Medulla oblongata (tissue), 1 donor: ENCODE data around the gene WBP2.
A peak's percentile ranks its signal among the peaks of the same experiment; 100 is the strongest.
"Not testable (repeated sequence)": the region's sequence is repeated elsewhere in the genome, so short reads cannot be mapped to it uniquely, and the experiment has no call there.

Source experiments
- DNase-seq: peaks from one replicate; pipeline ENCODE4 v3.0.0-alpha.2; 2015; ENCODE audit errors: extremely low spot score

WBP2 gene

GRCh38 chr17:75889454-75889853, 34.3 kb upstream of the WBP2 start:
- no peak for DNase-seq

DNA sequence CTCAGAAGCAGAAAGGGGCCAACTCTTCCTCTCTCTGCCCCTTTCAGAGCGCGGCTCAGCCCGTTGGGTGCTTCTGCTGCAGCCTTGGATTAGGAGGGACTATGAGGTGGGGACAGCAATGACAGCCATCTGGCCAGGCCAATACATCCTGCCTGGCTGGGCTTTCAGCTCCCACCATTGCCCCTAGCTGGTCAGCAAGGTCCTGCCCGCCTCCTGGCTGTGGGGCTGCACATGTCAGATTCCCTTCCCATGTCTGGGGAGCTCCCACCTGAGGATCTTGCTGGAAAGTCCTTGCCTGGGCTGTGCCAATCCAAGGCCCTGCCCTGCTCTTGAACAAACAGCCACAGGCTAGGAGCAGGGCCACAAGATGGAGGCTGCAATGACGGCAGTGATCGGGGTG, 33.3 kb upstream of the WBP2 start:
- DNase-seq = no peak

GRCh38 chr17:75885860-75886259, 30.7 kb upstream of the WBP2 start:
- DNase-seq = not testable (repeated sequence)

DNA sequence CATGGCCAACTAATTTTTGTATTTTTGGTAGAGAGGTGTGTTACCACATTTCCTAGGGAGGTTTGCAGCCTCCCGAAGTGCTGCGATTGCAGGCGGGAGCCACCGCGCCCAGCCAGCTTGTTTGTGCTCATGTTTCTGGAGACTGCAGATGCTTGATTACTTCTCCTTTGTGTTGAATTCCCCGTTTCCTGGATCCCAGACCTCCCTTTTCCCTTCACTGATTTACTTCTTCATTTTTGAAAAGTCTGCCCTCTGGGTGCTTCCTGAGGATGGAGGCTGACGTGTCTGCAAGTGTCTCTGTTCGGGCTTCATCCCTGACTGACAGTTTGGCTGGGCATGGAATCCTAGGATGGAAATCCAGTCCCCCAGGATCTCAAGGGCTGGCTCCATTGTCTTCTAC, 30.3 kb upstream of the WBP2 start:
- DNase-seq = no peak

DNA sequence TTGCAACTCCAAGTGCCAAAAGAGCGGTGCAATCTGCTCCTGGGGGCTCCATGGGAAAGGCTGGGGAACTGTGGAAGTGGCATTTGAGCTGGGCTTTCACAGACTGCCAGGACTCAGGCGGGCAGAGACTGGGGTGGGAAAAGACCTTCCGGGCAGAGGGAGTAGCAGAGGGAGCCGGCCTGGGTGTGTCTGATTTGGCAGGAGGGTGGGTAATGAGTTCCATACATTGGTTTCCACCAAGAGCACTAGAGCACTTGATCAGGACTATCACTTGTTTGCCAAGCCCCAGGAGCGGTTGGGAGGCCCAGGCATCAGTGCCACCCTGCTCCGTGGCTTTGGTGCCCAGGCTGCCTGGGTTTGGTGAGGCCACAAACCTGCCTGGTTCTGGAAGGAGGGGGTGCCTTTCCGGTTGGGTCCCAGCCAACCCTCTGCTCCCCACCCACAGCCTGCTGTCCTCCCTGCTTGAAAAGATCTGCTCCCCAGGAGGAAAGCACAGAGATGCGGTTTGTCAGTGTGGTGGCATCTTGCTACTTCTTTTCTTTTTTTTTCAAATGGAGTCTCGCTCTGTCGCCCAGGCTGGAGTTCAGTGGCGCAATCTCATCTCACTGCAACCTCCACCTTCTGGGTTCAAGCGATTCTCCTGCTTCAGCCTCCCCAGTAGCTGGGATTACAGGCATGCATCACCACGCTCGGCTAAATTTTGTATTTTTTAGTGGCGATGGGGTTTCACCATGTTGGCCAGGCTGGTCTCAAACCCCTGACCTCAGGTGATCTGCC, 26.7 kb upstream of the WBP2 start:
- DNase-seq = no peak

DNA sequence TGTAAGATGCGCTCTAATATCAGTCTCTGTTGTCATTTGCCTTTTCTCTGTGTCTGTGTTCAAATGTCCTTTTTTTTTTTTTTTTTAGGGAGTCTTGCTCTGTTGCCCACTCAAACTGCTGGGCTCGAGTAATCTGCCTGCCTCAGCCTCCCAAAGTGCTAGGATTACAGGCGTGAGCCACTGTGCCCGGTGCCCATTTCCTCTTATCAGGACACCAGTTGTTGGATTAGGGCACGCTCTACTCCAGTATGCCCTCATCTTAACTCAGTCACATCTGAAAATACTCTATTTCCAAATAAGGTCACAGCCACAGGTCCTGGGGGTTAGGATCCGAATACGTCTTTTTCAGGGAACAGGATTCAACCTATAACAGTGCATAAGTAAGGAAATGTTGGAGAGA, 25.1 kb upstream of the WBP2 start:
- no peak for DNase-seq

GRCh38 chr17:75878174-75878998, 23.3 kb upstream of the WBP2 start, which contains the start of gene TRIM47:
Gene TRIM47 (minus strand): TSS chr17:75878581. CDS start chr17:75878548, 33 bp downstream.
- peak; percentile 64 for DNase-seq

GRCh38 chr17:75877752-75878173, 22.6 kb upstream of the WBP2 start:
- DNase-seq = peak; percentile 60

GRCh38 chr17:75876938-75877751, 22.0 kb upstream of the WBP2 start:
- peak; percentile 91 for DNase-seq

DNA sequence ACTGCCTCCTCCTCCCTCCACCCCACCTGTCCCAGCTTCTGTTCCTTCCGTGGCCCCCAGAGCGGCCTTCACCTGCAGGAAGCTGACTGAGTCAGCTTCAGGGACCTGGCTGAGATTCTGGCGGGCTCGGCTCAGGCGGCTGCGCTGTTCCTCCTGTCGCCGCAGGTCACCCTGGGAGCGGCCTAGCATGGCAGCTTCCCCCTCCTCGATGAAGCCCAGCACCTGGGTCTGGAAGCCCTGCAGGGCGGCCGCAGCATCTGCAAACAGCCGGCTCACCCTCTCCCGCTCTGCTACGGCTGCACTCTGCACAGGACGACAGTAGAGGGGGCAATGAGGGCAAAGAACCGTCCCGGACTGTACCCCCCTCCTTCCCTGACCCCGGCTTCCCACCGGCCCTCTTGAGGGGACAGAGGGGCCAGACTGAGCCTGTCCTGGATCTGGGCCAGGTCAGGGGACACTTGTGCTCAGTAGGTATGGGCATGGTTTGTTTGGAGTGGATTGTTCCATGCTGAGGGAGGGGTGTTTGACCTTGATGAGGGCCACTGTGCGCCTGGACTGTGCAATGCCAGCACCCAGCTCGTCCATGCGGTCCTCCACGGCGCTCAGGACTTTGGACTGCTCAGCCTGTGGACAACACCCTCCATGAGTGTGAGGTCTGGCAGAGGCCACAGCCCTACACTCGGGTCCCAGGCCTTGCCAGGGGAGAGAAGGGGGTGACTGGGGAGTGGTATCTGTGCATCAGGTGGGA, 21.2 kb upstream of the WBP2 start:
- no peak for DNase-seq

DNA sequence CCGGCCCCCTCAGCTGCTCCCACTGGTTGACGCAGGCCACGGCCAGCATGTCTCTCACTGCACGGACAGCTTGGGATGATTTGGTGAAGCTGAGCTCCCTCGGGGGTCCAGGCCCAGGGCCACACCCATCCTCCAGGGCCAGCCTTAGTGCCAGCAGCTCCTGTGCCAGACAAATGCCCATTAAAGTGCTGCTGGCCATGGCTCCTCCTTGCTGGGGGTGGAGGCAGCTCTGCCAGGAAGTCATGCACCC, 20.7 kb upstream of the WBP2 start:
- no peak for DNase-seq

GRCh38 chr17:75875182-75875939, 20.2 kb upstream of the WBP2 start:
- DNase-seq = peak; percentile 64

- no peak for DNase-seq
Measured at GRCh38 chr17:75874323-75875181, 19.4 kb upstream of the WBP2 start.

DNA sequence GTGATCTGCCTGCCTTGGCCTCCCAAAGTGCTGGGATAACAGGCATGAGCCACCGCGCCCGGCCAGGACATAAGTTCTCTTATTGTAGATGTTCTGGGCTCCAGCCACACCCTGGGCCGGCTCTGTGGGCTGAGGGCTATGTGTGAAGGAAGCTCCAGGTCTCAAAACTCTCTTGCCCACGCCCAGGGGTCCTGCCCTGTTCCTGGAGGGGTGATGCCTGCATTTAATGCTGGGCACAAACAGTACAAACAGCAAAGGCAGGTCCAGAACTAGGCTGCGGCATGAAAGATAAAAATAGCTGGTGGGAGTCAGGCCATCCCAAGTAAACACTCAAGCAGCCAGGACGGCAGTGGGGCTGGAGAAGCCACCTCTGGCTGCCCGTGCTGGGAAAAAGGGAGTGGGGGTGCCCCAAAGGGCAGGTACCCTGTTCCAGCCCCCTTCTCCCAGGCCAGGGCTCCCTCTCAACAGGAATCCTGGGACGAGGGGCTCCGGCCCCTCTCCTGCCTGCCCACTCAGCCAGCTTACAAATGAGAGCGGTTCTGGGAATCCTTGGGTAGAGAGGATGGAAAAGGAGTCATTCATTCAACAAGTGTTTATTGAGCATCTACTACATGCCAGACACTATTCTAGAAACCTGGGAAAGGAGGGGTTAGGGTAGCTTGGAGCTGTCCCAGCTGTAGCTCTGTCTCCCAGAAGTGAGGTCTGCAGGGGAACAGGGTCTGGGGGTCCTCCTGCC, 18.6 kb upstream of the WBP2 start:
- no peak for DNase-seq

DNA sequence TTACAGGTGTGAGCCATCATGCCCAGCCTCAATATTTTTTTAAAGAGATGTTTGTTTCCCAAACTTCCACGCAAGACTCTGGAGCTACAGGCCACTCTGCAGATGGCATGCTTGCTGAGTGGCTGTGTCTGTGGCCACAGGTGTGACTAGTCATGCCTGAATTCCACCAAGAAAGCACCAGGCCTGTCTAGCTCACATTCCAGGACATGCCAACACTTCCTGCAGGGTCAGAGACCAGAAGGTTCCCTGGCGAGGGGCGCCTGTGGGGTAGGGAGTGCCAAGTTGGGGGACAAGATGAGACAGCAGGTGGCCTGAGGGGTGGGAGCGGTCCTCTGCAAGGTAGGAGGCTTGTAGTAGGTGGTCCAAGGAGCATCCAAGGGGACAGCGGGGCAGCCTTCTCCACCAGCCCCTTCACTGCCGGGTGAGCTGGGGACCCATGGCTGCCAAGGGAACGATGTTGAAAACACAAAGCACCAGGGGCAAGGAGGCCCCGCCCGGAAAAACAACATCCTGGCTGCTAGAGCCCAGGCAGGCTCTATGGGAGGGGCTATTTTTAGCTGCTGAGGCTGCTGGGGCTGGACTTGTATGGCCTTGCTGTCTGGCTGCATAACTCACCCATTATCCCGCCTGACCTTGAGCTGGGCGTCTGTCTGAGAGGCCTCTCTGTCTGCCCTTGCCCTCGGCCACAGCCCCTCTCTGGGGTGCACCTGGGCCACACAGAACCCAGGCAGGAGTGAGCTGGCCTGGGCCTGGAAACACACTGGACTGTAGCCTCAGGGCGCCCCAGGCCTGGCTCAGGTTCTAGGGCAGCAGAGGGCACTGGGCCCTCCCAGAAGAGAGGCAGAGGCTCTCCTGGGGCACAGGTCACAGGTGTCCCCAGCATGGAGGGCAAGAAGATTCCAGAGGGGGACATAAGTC, 17.6 kb upstream of the WBP2 start:
- DNase-seq = peak; percentile 68

- not testable (repeated sequence) for DNase-seq
Measured at GRCh38 chr17:75870228-75870627, 15.1 kb upstream of the WBP2 start.

DNA sequence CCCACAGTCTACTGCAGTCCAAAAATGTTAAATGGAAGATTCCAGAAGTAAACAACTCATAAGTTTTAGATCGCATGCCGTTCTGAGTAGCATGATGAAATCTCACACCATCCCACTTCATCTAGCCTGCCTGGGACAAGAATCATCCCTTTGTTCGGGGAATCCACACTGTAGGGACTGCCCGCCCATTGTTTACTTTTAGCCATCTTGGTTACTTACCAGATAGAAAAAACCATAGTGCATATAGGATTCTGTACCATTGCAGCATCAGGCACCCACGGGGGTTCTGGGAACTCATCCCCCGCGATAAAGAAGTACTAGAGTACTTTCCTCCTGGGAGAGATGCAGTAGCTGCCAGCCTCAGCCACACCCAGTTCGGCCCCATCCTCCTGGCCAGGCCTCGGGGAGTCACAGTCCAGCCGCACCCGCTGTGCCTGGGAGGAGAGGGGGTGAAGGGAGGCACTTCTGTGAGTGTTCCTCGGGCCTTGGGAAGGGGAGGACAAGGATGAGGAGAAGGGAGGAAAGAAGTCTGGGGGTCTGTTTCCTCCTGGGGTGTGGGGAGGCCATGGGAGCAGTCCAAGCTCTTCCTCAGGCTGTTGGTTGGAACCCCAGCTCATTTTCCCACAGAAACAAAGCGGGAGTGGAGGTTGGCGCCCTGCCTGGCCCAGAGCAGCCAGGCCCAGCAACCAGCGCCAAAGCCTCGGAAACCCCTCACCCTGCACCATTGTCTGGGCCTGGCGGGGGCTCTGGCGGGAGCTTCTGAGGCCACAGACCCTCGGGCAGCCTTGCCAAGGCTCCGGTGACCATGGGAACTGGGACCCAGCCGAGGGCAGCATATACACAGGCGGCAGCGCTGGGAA, 14.4 kb upstream of the WBP2 start:
- DNase-seq = peak; percentile 87
